GM19467 (cell line): ENCODE data around the gene SURF6.
A peak's percentile ranks its signal among the peaks of the same experiment; 100 is the strongest.
"Not testable (repeated sequence)": the region's sequence is repeated elsewhere in the genome, so short reads cannot be mapped to it uniquely, and the experiment has no call there.

Source experiments
- ATAC-seq: cut with Tn5 transposase; IDR thresholded peaks from one replicate; pipeline ENCODE4 v1.9.1; 2021; ENCODE audit warnings: mild to moderate bottlenecking, moderate library complexity; ENCODE audit not compliant: unreplicated experiment

The SURF6 gene

GRCh38 chr9:133335924-133336811 lies at the start of gene SURF6:
TSS of gene SURF6 (minus strand) at chr9:133336188. CDS start at chr9:133336132, 56 bp downstream.
- peak; percentile 75 for ATAC-seq

DNA sequence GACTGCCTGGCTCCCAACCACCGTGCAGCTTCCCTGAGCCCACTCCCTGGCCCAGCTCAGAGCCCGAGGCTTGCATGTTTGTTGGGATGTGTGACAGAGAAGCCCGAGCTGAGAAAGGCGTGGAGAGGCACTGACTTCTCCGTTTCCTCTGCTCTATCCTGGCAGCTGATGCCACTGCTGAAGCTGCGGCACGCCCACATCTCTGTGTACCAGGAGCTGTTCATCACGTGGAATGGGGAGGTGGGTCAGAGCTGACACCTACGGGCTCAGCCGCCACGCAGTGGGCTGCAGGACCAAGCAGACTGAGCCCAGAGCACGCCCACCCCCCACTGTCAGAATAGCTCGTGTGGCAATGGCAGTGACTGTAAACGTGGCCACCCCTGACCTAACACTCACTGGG lies 49.5 kb upstream of the SURF6 start:
- ATAC-seq = no peak

DNA sequence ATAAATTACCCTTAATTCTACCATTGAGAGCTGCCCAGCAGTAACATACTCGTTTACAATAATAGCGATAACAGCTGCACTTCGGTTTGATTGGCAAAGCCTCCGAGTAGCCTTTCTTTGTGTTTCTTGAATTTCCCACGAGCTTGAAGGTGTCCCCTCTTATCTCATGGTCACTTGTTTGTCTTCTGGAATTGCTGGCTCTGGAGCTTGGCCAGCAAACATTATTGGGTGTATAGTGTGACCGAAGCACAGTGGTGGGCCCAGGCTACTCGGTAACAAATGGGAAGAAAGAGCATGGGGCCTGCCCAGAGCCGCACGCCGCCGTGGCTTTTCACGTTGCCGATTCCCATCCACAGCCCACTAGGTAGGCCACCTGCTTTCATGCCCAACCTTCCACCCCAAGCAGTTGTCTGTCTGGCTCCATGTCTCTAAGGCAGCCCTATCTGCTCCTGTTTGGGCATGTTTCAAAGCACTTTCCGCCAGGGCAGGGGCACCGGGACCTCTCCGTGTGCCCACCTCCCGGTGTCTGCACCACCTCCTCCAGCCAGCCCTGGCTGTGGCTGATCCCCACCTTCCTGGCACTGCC lies 48.8 kb upstream of the SURF6 start:
- ATAC-seq = no peak

DNA sequence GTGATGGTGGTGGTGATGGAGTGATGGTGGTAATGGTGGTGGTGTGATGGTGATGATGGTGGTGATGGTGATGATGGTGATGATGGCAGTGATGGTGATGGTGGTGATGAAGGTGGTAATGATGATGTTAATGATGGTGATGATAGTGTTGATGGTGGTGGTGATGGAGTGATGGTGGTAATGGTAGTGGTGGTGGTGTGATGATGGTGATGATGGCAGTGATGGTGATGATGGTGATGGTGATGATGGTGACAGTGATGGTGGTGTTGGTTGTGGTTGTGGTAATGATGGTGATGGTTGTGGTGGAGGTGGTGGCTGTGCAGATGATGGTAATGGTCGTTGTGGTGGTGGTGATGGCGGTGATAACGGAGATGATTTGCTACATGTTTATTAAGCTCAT lies 47.5 kb upstream of the SURF6 start:
- ATAC-seq = no peak

GRCh38 chr9:133382507-133383141 lies 46.6 kb upstream of the SURF6 start:
- ATAC-seq = no peak

- no peak for ATAC-seq
Observed at GRCh38 chr9:133380734-133381133, 44.7 kb upstream of the SURF6 start.

DNA sequence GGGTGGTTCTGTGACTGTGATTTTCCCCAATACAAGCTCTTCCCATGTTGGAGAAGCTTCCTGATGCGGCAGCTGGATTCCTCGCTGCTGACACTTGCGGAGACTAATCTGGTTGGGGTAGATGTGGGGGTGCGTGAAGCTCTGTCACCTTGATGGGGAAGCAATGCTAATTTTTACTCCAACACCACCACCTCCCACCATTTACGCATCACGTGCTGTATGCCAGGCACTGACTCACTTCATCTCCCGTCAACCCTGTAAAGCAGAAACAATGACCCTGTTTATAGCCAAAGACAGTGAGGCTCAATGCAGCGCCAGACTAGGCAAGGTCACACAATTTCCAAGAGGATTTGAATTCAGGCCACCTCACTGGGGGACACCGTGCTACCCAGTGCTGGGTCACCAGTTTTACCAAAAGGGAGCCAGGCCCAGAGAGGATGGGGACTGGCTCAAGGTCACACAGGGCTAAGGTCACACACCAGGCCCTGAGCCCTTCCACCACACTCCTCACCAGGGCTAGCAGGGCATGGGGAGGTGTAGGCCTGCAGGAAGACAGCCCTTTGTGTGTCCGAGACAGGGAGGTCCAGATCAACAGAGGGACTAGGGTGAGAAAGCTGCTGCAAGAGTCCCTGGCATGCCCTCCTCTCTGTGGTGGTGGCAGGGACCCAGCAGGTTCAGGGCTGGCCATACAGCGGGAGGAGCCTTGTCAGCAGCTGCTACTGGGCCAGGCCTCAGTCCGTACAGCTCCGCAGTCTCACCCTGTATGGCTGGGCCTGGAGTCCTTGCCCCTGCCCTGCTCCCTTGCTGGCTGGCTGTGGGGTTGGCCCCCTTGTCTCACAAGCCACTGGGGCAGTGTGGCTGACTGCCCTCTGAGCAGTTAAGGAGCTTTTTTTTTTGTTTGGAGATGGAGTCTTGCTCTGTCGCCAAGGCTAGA lies 43.4 kb upstream of the SURF6 start:
- ATAC-seq = no peak

GRCh38 chr9:133378408-133378962 lies 42.5 kb upstream of the SURF6 start:
- no peak for ATAC-seq

DNA sequence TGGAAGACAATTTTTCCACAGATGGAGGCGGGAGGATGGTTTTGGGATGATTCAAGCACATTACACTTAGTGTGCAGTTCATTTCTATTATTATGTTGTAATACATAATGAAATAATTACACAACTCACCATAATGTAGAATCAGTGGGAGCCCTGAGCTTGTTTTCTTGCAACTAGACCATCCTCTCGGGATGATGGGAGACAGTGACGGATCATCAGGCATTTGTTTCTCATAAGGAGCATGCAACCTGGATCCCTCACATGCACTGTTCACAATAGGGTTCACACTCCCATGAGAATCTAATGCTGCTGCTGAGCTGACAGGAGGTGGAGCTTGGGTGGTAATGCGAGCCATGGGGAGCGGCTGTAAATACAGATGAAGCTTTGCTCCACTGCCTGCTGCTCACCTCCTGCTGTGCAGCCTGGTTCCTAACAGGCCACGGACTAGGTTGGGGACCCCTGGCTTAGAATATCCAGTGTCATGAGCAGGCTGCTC lies 41.8 kb upstream of the SURF6 start:
- no peak for ATAC-seq

DNA sequence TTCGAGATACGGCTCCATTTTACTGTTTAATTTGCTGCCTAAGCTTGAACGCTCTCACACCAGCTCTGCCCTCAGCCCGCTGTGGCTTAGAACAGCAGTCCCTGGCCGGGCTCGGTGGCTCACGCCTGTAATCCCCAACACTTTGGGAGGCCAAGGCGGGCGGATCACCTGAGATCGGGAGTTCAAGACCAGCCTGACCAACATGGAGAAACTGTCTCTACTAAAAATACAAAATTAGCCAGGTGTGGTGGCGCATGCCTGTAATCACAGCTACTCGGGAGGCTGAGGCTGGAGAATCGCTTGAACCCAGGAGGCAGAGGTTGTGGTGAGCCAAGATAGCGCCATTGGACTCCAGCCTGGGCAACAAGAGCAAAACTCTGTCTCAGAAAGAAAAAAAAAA lies 41.3 kb upstream of the SURF6 start:
- not testable (repeated sequence) for ATAC-seq

- peak; percentile 89 for ATAC-seq
Observed at GRCh38 chr9:133375724-133376654, 40.0 kb upstream of the SURF6 start, which contains the start of the genes STKLD1 and SURF4. TSS of gene STKLD1 (plus strand) at chr9:133376366. CDS start at chr9:133376474, 108 bp downstream. TSS of gene SURF4 (minus strand) at chr9:133376060. CDS start at chr9:133375969, 91 bp downstream.

DNA sequence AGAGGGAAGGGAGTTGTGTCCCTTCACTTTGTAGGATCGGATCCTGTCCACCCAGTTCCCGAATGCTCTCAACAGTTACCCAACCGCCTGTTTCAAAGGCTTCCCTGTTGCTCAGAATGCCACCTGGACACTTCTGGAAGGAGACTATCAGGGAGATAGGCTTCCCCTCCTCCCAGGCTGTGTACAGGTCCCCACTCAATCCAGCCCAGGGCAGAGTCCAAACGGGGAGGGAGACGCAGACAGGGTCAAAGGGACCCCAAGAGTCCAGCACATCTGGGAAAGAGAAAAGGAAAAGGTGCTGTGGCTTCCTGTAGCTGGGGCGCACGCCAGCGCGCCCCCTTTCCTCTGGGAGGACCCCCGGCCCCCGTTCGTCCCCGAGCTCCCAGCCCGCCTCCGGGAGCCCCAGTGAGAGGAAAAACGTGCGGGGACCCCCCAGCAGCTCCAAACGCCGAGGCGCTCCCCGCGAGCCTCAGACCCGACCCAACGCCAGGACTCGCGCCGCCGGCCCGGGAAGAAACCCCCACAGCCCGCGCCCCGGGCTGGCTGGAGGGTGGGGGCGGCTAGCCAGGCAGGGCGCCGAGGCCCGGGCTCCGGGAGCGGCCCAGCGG lies 39.2 kb upstream of the SURF6 start:
- no peak for ATAC-seq

- no peak for ATAC-seq
Observed at GRCh38 chr9:133374612-133375115, 38.7 kb upstream of the SURF6 start.

DNA sequence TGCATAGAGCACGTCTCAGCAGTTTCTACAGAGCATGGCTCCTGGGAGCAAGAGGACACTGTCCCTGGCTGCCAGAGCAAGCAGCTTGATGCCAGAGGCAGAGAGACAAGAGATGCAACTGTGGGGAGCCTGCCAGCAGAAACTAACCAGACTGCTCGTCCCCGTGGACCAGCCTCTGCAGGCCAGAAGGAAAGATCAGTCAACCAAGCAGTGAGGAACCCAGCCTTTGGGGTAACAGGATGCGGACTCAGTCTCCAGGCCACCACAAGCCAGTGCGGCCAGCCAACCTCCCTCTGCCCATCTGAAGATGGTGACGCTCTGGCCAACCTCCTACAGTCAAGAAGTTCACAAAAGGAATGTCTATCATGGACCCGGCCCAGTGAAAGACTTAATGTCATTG lies 36.2 kb upstream of the SURF6 start:
- ATAC-seq = no peak

- ATAC-seq = no peak
Observed at GRCh38 chr9:133371261-133371711, 35.3 kb upstream of the SURF6 start.

DNA sequence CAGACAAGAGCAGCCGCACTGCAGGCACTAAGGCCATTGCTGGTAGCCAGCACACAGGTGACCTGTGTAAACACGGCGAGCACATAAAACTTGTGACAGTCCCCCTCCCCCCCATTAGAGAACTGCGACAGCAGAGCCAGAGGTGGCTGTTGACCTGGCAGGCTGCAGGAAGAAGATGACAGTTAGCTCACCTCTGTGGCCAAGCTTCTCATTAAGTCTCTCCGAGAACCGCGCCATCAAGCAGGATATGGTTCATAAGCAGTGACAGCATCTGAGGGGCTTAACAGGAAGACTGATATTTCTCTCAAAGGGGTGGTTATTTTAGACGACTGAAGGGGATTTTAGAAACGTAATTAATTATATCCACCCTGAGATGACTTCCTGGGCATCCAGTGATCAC lies 34.7 kb upstream of the SURF6 start:
- no peak for ATAC-seq

DNA sequence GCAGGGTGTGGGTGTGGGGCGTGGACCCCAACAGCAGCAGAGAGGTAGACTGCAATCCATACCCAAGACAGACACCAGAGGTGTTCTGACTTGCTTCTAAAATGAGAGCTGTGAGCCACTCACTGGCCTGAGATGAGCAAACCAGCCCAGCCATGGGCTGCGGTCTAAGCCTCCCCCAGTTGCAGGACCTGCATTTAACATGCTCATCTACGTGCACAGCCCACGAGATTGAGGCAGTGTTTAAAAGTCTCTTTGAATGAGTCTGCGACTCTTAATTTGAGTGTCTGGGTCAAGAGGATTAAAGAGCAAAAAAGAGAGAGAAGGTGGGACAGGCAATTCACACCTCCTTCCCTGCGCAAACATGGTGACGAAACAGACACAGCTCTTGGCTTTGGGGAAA lies 33.9 kb upstream of the SURF6 start:
- ATAC-seq = no peak

- no peak for ATAC-seq
Observed at GRCh38 chr9:133369422-133369821, 33.4 kb upstream of the SURF6 start.
